ENCODE measurements around the gene TRIML1.

Gene TRIML1

GRCh38 chr4:188162698-188163097 lies 23.5 kb downstream of the TRIML1 start:
- in situ Hi-C loops (cut with HindIII; ENCODE audit: low sequenced_read_pairs), result no loop called here
- H3K4me3 ChIP-seq (ENCODE audit: low read depth, low read length), result no peak overlapping the region
- TF ChIP-seq CTCF (IDR thresholded peaks at IDR 0.05; ENCODE audit: low read depth, low read length), result no peak
- no peak for DNase-seq (ENCODE audit: low read depth, low spot score)

GRCh38 chr4:188168726-188169373 lies 29.6 kb downstream of the TRIML1 start:
- no peak for TF ChIP-seq CTCF (IDR thresholded peaks at IDR 0.05; ENCODE audit: low read depth, low read length)
- no peak for DNase-seq (ENCODE audit: low read depth, low spot score)
- in situ Hi-C loops (cut with HindIII; ENCODE audit: low sequenced_read_pairs), result no loop called here
- no peak overlapping the region for H3K4me3 ChIP-seq (ENCODE audit: low read depth, low read length)

- in situ Hi-C loops (cut with HindIII; ENCODE audit: low sequenced_read_pairs), result no loop called here
- DNase-seq (ENCODE audit: low read depth, low spot score), result no peak
- no peak for TF ChIP-seq CTCF (IDR thresholded peaks at IDR 0.05; ENCODE audit: low read depth, low read length)
- no peak overlapping the region for H3K4me3 ChIP-seq (ENCODE audit: low read depth, low read length)
These were observed 32.3 kb downstream of the TRIML1 start for GRCh38 chr4:188171551-188171950.

- no peak for TF ChIP-seq CTCF (IDR thresholded peaks at IDR 0.05; ENCODE audit: low read depth, low read length)
- in situ Hi-C loops (cut with HindIII; ENCODE audit: low sequenced_read_pairs), result no loop called here
- no peak for DNase-seq (ENCODE audit: low read depth, low spot score)
- no peak overlapping the region for H3K4me3 ChIP-seq (ENCODE audit: low read depth, low read length)
These were observed 36.0 kb downstream of the TRIML1 start for GRCh38 chr4:188175288-188175687.

GRCh38 chr4:188177997-188178675 lies 38.9 kb downstream of the TRIML1 start:
- H3K4me3 ChIP-seq (ENCODE audit: low read depth, low read length), result no peak overlapping the region
- no peak for DNase-seq (ENCODE audit: low read depth, low spot score)
- no peak for TF ChIP-seq CTCF (IDR thresholded peaks at IDR 0.05; ENCODE audit: low read depth, low read length)
- in situ Hi-C loops (cut with HindIII; ENCODE audit: low sequenced_read_pairs), result no loop called here

- TF ChIP-seq CTCF (IDR thresholded peaks at IDR 0.05; ENCODE audit: low read depth, low read length), result no peak
- DNase-seq (ENCODE audit: low read depth, low spot score), result no peak
- no peak overlapping the region for H3K4me3 ChIP-seq (ENCODE audit: low read depth, low read length)
- in situ Hi-C loops (cut with HindIII; ENCODE audit: low sequenced_read_pairs), result no loop called here
These were observed 39.6 kb downstream of the TRIML1 start for GRCh38 chr4:188178806-188179205.

All from astrocyte of the spinal cord (primary cell).